GM18861 (cell line): ENCODE results near the gene TSPAN16.
"Not testable (repeated sequence)": the region's sequence is repeated elsewhere in the genome, so short reads cannot be mapped to it uniquely, and the experiment has no call there.

ENCODE experiments used
- ATAC-seq: cut with Tn5 transposase; IDR thresholded peaks from one replicate; pipeline ENCODE4 v1.9.1; 2021; ENCODE audit not compliant: unreplicated experiment

TSPAN16 gene

GRCh38 chr19:11306337-11306736 lies 10.4 kb downstream of the TSPAN16 start:
- ATAC-seq = no peak

- not testable (repeated sequence) for ATAC-seq
Observed at GRCh38 chr19:11320278-11320995, 24.5 kb downstream of the TSPAN16 start.

GRCh38 chr19:11321191-11322126 lies 25.5 kb downstream of the TSPAN16 start:
- ATAC-seq = no peak

GRCh38 chr19:11322269-11323024 lies 26.5 kb downstream of the TSPAN16 start:
- ATAC-seq = no peak

GRCh38 chr19:11323601-11324078 lies 27.7 kb downstream of the TSPAN16 start:
- no peak for ATAC-seq

- ATAC-seq = peak; percentile 63
Observed at GRCh38 chr19:11324079-11324661, 28.2 kb downstream of the TSPAN16 start.

- no peak for ATAC-seq
Observed at GRCh38 chr19:11324748-11325389, 28.9 kb downstream of the TSPAN16 start.

- ATAC-seq = no peak
Observed at GRCh38 chr19:11325544-11325943, 29.6 kb downstream of the TSPAN16 start.

- no peak for ATAC-seq
Observed at GRCh38 chr19:11330127-11330526, 34.2 kb downstream of the TSPAN16 start.

GRCh38 chr19:11331502-11331901 lies 35.5 kb downstream of the TSPAN16 start:
- ATAC-seq = no peak

- no peak for ATAC-seq
Observed at GRCh38 chr19:11332822-11333221, 36.9 kb downstream of the TSPAN16 start.

- ATAC-seq = not testable (repeated sequence)
Observed at GRCh38 chr19:11333838-11334237, 37.9 kb downstream of the TSPAN16 start.

GRCh38 chr19:11335449-11336146 lies 39.6 kb downstream of the TSPAN16 start:
- no peak for ATAC-seq

GRCh38 chr19:11337080-11337479 lies 41.1 kb downstream of the TSPAN16 start:
- no peak for ATAC-seq

- ATAC-seq = no peak
Observed at GRCh38 chr19:11338121-11338520, 42.2 kb downstream of the TSPAN16 start.

- ATAC-seq = no peak
Observed at GRCh38 chr19:11338569-11339253, 42.8 kb downstream of the TSPAN16 start.

- ATAC-seq = peak; percentile 63
Observed at GRCh38 chr19:11339254-11340098, 43.5 kb downstream of the TSPAN16 start, which contains the start of gene RAB3D. RAB3D (minus strand) TSS chr19:11339657; CDS start chr19:11337399, 2,258 bp downstream.

GRCh38 chr19:11340099-11340467 lies 44.1 kb downstream of the TSPAN16 start:
- not testable (repeated sequence) for ATAC-seq
